ENCODE data around the gene PTPRQ. TPM values are rescaled to one million over a fixed set of nuclear protein-coding genes. Genes with fewer than 3 reads are reported as not detected.

Gene PTPRQ
- total RNA-seq, 1 experiment from 2014 or later = not detected

DNA sequence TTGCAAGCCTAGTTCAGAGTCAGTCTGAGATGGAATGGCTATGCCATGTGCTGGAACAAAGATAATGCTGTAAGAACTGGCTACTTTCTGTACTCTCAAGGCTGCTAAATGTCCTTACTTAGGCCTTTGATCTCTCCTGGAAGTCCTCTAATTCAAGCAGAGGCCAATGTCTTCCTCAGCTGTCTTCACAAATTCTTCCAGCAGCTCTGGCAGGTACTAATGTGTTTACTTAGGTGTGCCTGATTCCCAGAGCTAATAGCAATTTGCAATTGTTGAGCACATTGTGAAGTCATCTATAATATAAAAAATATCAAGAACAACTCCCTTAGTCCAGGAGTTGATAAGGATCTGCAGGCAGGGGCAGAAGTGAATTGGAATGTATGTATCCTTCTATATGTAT lies 268.8 kb downstream of the PTPRQ start:
- Histone ChIP-seq H3K9me3 (ENCODE audit: insufficient read depth, low read depth) (no peaks in the 10 kb centered on the region), H3K36me3 (ENCODE audit: low read depth) (no peaks in the 10 kb centered on the region), H3K4me1 (replicated peaks; ENCODE audit: insufficient read depth) (no peaks in the 10 kb centered on the region), H4K20me1 (ENCODE audit: insufficient read depth) (no peaks in the 10 kb centered on the region), H2AFZ (no peak overlapping the region), H3K79me2 (ENCODE audit: low read depth) (no peaks in the 10 kb centered on the region), H3K4me3 (no peak overlapping the region), H3F3A (ENCODE audit: insufficient read depth, low read depth) (no peaks in the 10 kb centered on the region), H3K27ac (no peak overlapping the region), H3K27me3 (ENCODE audit: insufficient read depth, low read depth) (no peaks in the 10 kb centered on the region), H3K9me2 (ENCODE audit: insufficient read depth) (no peaks in the 10 kb centered on the region), H3K4me2 (no peak overlapping the region)
- no TSS peak for BruUV-seq (replicated peaks)
- DNase-seq = no peak
- ChIA-PET POLR2A (ENCODE audit: unreplicated experiment) (no interaction called here), CTCF (no interaction called here)
- TF ChIP-seq CTCF (conservative IDR thresholded peaks at IDR 0.05) (no peak), EZH2 (IDR thresholded peaks at IDR 0.05; ENCODE audit: low read depth) (no peak)
- intact Hi-C loops (cut with micrococcal nuclease; ENCODE audit: unreplicated experiment) = no loop called here

GRCh38 chr12:80713419-80713818 lies 269.4 kb downstream of the PTPRQ start:
- CTCF ChIA-PET = no interaction called here
- H3K4me3 ChIP-seq = no peak overlapping the region
- no peaks in the 10 kb centered on the region for H3K9me2 ChIP-seq (ENCODE audit: insufficient read depth)
- no peaks in the 10 kb centered on the region for H3F3A ChIP-seq (ENCODE audit: insufficient read depth, low read depth)
- intact Hi-C loops (cut with micrococcal nuclease; ENCODE audit: unreplicated experiment) = no loop called here
- no peak for TF ChIP-seq EZH2 (IDR thresholded peaks at IDR 0.05; ENCODE audit: low read depth)
- TF ChIP-seq CTCF (conservative IDR thresholded peaks at IDR 0.05) = no peak
- no peak for DNase-seq
- H3K4me2 ChIP-seq = no peak overlapping the region
- no peaks in the 10 kb centered on the region for H3K27me3 ChIP-seq (ENCODE audit: insufficient read depth, low read depth)
- no TSS peak for BruUV-seq (replicated peaks)
- no peaks in the 10 kb centered on the region for H3K9me3 ChIP-seq (ENCODE audit: insufficient read depth, low read depth)
- H3K79me2 ChIP-seq (ENCODE audit: low read depth) = no peaks in the 10 kb centered on the region
- POLR2A ChIA-PET (ENCODE audit: unreplicated experiment) = no interaction called here
- H3K4me1 ChIP-seq (replicated peaks; ENCODE audit: insufficient read depth) = no peaks in the 10 kb centered on the region
- H4K20me1 ChIP-seq (ENCODE audit: insufficient read depth) = no peaks in the 10 kb centered on the region
- no peak overlapping the region for H3K27ac ChIP-seq
- no peaks in the 10 kb centered on the region for H3K36me3 ChIP-seq (ENCODE audit: low read depth)
- H2AFZ ChIP-seq = no peak overlapping the region

GRCh38 chr12:80714055-80714454 lies 270.0 kb downstream of the PTPRQ start:
- no peak for DNase-seq
- intact Hi-C loops (cut with micrococcal nuclease; ENCODE audit: unreplicated experiment) = no loop called here
- Histone ChIP-seq H3K4me3 (no peak overlapping the region), H3K79me2 (ENCODE audit: low read depth) (no peaks in the 10 kb centered on the region), H3K9me3 (ENCODE audit: insufficient read depth, low read depth) (no peaks in the 10 kb centered on the region), H3K27ac (no peak overlapping the region), H2AFZ (no peak overlapping the region), H3K27me3 (ENCODE audit: insufficient read depth, low read depth) (no peaks in the 10 kb centered on the region), H3K4me2 (no peak overlapping the region), H4K20me1 (ENCODE audit: insufficient read depth) (no peaks in the 10 kb centered on the region), H3K9me2 (ENCODE audit: insufficient read depth) (no peaks in the 10 kb centered on the region), H3K4me1 (replicated peaks; ENCODE audit: insufficient read depth) (no peaks in the 10 kb centered on the region), H3K36me3 (ENCODE audit: low read depth) (no peaks in the 10 kb centered on the region), H3F3A (ENCODE audit: insufficient read depth, low read depth) (no peaks in the 10 kb centered on the region)
- POLR2A ChIA-PET (ENCODE audit: unreplicated experiment) = no interaction called here
- no TSS peak for BruUV-seq (replicated peaks)
- CTCF ChIA-PET = no interaction called here
- TF ChIP-seq CTCF (conservative IDR thresholded peaks at IDR 0.05) (no peak), EZH2 (IDR thresholded peaks at IDR 0.05; ENCODE audit: low read depth) (no peak)

Measured in PC-9 (cell line).